ENCODE measurements around the gene PCNX1. TPM values are rescaled to one million over a fixed set of nuclear protein-coding genes. Genes with fewer than 3 reads are reported as not detected.

PCNX1 gene
- total RNA-seq, 1 donor from 2014 or later, result 77.2 TPM

DNA sequence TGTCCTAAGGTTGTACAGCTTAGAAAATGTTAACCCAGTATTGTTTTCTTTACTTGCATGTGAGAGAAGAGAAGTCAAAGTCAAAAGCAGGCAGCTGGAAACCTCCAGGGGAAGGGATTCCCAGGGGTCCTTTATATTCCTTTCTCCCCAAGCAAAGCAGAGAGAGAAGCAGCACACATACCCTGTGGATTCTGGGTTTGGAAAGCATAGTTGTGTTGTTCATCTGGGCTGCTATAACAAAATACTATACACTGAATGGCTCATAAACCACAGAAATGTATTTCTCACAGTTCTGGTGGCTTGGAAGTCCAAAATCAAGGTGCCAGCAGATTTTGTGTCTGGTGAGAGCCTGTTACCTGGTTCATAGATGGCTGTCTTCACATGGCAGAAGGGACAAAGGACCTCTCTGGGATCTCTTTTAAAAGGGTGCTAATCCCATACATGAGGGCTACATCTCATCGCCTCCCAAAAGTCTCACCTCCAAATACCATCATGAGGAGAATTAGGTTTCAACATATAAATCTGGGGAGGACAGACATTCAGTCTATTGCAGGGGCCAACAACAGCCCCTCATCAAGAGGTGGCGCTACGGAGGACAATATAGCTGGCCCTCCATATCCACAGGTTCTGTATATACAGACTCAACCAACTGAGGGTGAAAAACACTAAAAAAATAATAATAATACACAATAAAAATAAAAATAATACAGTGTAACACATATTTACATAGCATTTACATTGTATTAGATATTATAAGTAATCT lies 19.3 kb upstream of the PCNX1 start:
- no peak overlapping the region for H3K27ac Mint-ChIP-seq
- H3K9me3 Mint-ChIP-seq, result no peaks in the 10 kb centered on the region
- TF ChIP-seq, protein P1, sequence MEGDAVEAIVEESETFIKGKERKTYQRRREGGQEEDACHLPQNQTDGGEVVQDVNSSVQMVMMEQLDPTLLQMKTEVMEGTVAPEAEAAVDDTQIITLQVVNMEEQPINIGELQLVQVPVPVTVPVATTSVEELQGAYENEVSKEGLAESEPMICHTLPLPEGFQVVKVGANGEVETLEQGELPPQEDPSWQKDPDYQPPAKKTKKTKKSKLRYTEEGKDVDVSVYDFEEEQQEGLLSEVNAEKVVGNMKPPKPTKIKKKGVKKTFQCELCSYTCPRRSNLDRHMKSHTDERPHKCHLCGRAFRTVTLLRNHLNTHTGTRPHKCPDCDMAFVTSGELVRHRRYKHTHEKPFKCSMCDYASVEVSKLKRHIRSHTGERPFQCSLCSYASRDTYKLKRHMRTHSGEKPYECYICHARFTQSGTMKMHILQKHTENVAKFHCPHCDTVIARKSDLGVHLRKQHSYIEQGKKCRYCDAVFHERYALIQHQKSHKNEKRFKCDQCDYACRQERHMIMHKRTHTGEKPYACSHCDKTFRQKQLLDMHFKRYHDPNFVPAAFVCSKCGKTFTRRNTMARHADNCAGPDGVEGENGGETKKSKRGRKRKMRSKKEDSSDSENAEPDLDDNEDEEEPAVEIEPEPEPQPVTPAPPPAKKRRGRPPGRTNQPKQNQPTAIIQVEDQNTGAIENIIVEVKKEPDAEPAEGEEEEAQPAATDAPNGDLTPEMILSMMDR (IDR thresholded peaks at IDR 0.05; ENCODE audit: unreplicated experiment), result no peak
- H3K4me1 Mint-ChIP-seq, result peaks cover 26% of the 10 kb centered on the region
- H3K36me3 Mint-ChIP-seq, result no peaks in the 10 kb centered on the region
- no peak for DNase-seq (ENCODE audit: low spot score in 2 of 2, unreplicated experiment in 2 of 2)
- no peaks in the 10 kb centered on the region for H3K27me3 Mint-ChIP-seq (ENCODE audit: low read depth)
- H3K4me3 Mint-ChIP-seq, result no peak overlapping the region

- Mint-ChIP-seq H3K36me3 (no peaks in the 10 kb centered on the region), H3K27me3 (ENCODE audit: low read depth) (no peaks in the 10 kb centered on the region), H3K9me3 (no peaks in the 10 kb centered on the region), H3K4me1 (peaks cover 26% of the 10 kb centered on the region), H3K4me3 (no peak overlapping the region), H3K27ac (no peak overlapping the region)
- TF ChIP-seq, protein P1 (IDR thresholded peaks at IDR 0.05; ENCODE audit: unreplicated experiment), result no peak
- no peak for DNase-seq (ENCODE audit: low spot score in 2 of 2, unreplicated experiment in 2 of 2)
Observed at GRCh38 chr14:70888681-70889175, 18.5 kb upstream of the PCNX1 start.

- TF ChIP-seq, protein P1 (IDR thresholded peaks at IDR 0.05; ENCODE audit: unreplicated experiment), result no peak
- no peak overlapping the region for H3K4me3 Mint-ChIP-seq
- H3K4me1 Mint-ChIP-seq, result peaks cover 27% of the 10 kb centered on the region
- no peaks in the 10 kb centered on the region for H3K9me3 Mint-ChIP-seq
- no peak for DNase-seq (ENCODE audit: low spot score in 2 of 2, unreplicated experiment in 2 of 2)
- no peak overlapping the region for H3K27ac Mint-ChIP-seq
- H3K27me3 Mint-ChIP-seq (ENCODE audit: low read depth), result no peaks in the 10 kb centered on the region
- H3K36me3 Mint-ChIP-seq, result no peaks in the 10 kb centered on the region
Observed at GRCh38 chr14:70889555-70889954, 17.7 kb upstream of the PCNX1 start.

DNA sequence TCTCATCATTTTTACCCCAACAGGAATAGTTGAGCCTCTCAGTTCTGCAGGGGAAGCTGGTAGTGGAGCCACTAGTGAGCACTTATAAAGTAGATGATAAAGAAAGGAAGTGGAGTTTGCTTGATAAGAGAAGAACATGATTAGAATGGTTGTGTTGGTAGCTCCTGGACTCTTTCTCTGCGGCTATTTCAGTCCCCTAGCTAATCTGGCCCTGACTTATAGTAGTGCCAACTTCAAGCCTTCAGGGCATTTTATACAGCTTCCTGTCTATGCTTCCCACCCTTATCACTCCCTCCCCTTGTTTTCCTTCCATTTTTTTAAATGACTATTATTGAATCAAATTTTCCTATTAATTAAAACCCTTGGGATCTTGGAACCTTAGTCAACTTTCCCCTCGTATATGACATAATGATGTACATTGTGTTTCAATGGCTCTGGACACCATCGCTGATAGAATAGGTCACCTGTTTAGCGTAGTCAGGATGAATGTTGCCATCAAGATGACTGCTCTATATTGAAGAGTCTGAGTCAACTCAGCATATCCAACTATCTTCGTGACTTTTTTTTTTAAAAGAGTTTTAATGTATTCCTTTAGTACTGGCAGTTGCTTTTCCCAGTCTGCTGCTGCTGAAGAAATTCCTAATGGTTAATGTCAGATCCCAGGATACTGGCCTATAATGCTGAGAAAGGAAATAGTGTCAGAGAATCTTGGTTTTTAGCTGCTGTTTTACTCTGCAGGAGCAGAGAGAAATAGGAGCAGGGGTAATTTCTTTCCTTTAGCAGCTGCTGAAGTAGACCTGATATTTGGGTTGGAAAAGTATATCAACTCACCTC lies 16.2 kb upstream of the PCNX1 start:
- no peak overlapping the region for H3K27ac Mint-ChIP-seq
- no peak overlapping the region for H3K4me3 Mint-ChIP-seq
- no peaks in the 10 kb centered on the region for H3K36me3 Mint-ChIP-seq
- TF ChIP-seq, protein P1 (IDR thresholded peaks at IDR 0.05; ENCODE audit: unreplicated experiment), result no peak
- peaks cover 27% of the 10 kb centered on the region for H3K4me1 Mint-ChIP-seq
- DNase-seq (ENCODE audit: low spot score in 2 of 2, unreplicated experiment in 2 of 2), result no peak
- no peaks in the 10 kb centered on the region for H3K27me3 Mint-ChIP-seq (ENCODE audit: low read depth)
- no peaks in the 10 kb centered on the region for H3K9me3 Mint-ChIP-seq

DNA sequence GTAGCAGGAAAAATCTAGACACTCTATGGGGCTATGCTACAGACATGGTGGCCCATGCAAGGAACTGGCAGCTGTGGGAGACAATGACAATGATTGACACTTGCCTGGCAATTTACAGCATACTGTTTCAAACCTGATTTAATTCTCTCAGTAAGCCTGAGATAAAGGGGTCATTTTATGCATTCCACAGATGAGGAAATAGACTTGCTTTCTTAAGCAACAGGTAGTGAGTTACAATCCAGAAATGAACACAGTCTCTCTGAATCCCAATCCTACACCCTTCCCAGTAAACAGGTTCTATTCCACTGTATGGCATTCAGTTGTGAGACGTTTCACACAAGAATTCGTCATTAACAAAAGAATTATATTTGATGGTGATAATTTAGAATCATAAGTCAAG lies 15.5 kb upstream of the PCNX1 start:
- H3K4me1 Mint-ChIP-seq, result peaks cover 21% of the 10 kb centered on the region
- no peak overlapping the region for H3K27ac Mint-ChIP-seq
- no peak overlapping the region for H3K4me3 Mint-ChIP-seq
- H3K9me3 Mint-ChIP-seq, result peaks cover 6% of the 10 kb centered on the region
- TF ChIP-seq, protein P1 (IDR thresholded peaks at IDR 0.05; ENCODE audit: unreplicated experiment), result no peak
- H3K36me3 Mint-ChIP-seq, result no peaks in the 10 kb centered on the region
- DNase-seq (ENCODE audit: low spot score in 2 of 2, unreplicated experiment in 2 of 2), result no peak
- H3K27me3 Mint-ChIP-seq (ENCODE audit: low read depth), result no peaks in the 10 kb centered on the region

Data from mesothelial cell of epicardium (in vitro differentiated cells).